Smooth muscle cell (in vitro differentiated cells): ENCODE data around the gene PDP2. TPM values are rescaled to one million over a fixed set of nuclear protein-coding genes. Genes with fewer than 3 reads are reported as not detected.

Source experiments
- DNase-seq: peaks from one replicate; lab custom pipeline; 2025; ENCODE audit not compliant: unreplicated experiment; lab: John Stamatoyannopoulos, UW
- H2AFZ ChIP-seq: fragments of 200-600 bp; sonication (generic); 2 replicates; pipeline ENCODE4 v1.6.0; 2016; ENCODE audit warnings: antibody characterized with exemption, low read depth, mild to moderate bottlenecking
- H3F3A ChIP-seq: fragments of 200-600 bp; sonication (generic); 2 replicates; pipeline ENCODE4 v1.6.0; 2017; ENCODE audit warnings: antibody characterized with exemption, low read depth
- H3K27ac ChIP-seq: fragments of 200-600 bp; sonication (generic); 2 replicates; pipeline ENCODE4 v1.5.1; 2016; ENCODE audit warnings: low read depth, mild to moderate bottlenecking
- H3K27me3 ChIP-seq: fragments of 200-600 bp; sonication (generic); 2 replicates; pipeline ENCODE4 v1.6.1; 2016; ENCODE audit warnings: low read depth, mild to moderate bottlenecking
- H3K36me3 ChIP-seq: fragments of 200-600 bp; sonication (generic); 2 replicates; pipeline ENCODE4 v1.5.1; 2016; ENCODE audit warnings: low read depth
- H3K4me1 ChIP-seq: fragments of 200-600 bp; sonication (generic); 2 replicates; pipeline ENCODE4 v1.5.1; 2016; ENCODE audit warnings: low read depth
- H3K4me2 ChIP-seq: fragments of 200-600 bp; sonication (generic); 2 replicates; pipeline ENCODE4 v1.6.0; 2016; ENCODE audit warnings: mild to moderate bottlenecking
- H3K4me3 ChIP-seq: fragments of 200-600 bp; sonication (generic); 2 replicates; pipeline ENCODE4 v1.5.1; 2016; ENCODE audit warnings: mild to moderate bottlenecking
- H3K79me2 ChIP-seq: fragments of 200-600 bp; sonication (generic); 2 replicates; pipeline ENCODE4 v1.6.0; 2016; ENCODE audit warnings: low read depth, mild to moderate bottlenecking
- H3K9ac ChIP-seq: fragments of 200-600 bp; sonication (generic); 2 replicates; pipeline ENCODE4 v1.6.0; 2016; ENCODE audit warnings: low read depth
- H3K9me3 ChIP-seq: fragments of 200-600 bp; sonication (generic); replicated peaks from 2 replicates; pipeline ENCODE4 v1.5.1; 2016; ENCODE audit warnings: low read depth
- H4K20me1 ChIP-seq: fragments of 200-600 bp; sonication (generic); 2 replicates; pipeline ENCODE4 v1.6.0; 2016; ENCODE audit warnings: low read depth
- CTCF ChIP-seq: fragments of 200-600 bp; sonication (generic); IDR thresholded peaks from 2 replicates; pipeline ENCODE4 v1.5.1; 2017; ENCODE audit warnings: borderline replicate concordance, mild to moderate bottlenecking, antibody characterized with exemption; ENCODE audit not compliant: insufficient read depth, poor library complexity, severe bottlenecking
- WGBS: methylation state at CpG from one replicate; pipeline ENCODE4 v1.1.7; 2016; ENCODE audit warnings: low lambda C conversion rate; 5-methylcytosine and 5-hydroxymethylcytosine counted together
- polyA plus RNA-seq: library from polyadenylated mRNA; unstranded; fragments of >200 nt; fragmentation: Nextera tagmentation; extraction: Ambion mirVana; gene quantifications from 2 replicates; pipeline ENCODE4 v1.2.1, GENCODE V29; 2016
- total RNA-seq: library from RNA; depleted of rRNA; stranded (reverse); fragments of >200 nt; gene quantifications from 2 replicates; pipeline ENCODE4 v1.2.3, GENCODE V29; 2014

Gene PDP2
- total and polyA plus RNA-seq, 2 experiments from 2014 or later: 1.1 to 5.7 TPM

DNA sequence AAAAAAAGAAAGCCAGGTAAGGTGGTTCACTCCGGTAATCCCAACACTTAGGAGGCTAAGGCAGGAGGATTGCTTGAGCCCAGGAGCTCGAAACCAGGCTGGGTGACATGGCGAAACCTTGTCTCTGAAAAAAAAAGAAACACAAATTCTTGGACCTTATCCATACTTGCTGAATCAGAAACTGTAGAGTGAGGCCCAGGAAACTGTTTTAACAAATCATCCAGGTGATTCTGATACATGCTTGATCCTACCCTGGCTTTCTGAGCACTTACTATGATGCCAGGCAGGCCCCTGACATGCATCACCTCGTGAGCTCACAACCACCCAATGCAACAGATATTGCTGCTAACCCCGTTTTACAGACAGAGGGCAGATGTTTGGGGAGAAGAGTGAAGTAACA lies 45.6 kb upstream of the PDP2 start:
- Histone ChIP-seq H3K4me2 (no peak overlapping the region), H3K4me3 (no peak overlapping the region), H3F3A (no peaks in the 10 kb centered on the region), H3K36me3 (no peaks in the 10 kb centered on the region), H3K9me3 (no peaks in the 10 kb centered on the region), H3K79me2 (peaks cover 7% of the 10 kb centered on the region), H3K27me3 (peaks cover 36% of the 10 kb centered on the region), H4K20me1 (peaks cover 3% of the 10 kb centered on the region), H3K27ac (no peak overlapping the region), H2AFZ (no peak overlapping the region), H3K4me1 (peaks cover 4% of the 10 kb centered on the region), H3K9ac (no peak overlapping the region)
- TF ChIP-seq CTCF: no peak
- 87% methylated on average over 5 of the region's 5 CpGs for WGBS
- DNase-seq: no peak

DNA sequence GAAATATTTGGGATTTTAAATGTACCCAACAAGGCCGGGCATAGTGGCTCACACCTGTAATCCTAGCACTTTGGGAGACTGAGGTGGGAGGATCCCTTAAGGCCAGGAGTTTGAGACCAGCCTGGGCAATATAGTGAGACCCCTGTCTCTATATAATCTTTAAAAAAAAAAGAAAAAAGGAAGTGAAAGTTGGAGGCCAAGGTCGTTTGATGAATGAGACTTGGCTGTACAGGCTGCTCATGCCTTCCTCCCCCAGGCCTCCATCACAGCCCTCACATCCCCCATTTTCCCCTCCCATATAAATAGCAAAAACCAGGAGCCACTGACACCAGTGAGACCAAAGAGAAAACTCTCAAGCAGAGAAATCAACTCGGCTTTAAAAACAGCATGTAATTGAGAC lies 39.4 kb upstream of the PDP2 start:
- Histone ChIP-seq H3K27me3 (peaks cover 87% of the 10 kb centered on the region), H3K9ac (no peak overlapping the region), H4K20me1 (no peaks in the 10 kb centered on the region), H3K4me2 (no peak overlapping the region), H2AFZ (no peak overlapping the region), H3K79me2 (no peaks in the 10 kb centered on the region), H3K4me1 (no peaks in the 10 kb centered on the region), H3F3A (no peaks in the 10 kb centered on the region), H3K9me3 (no peaks in the 10 kb centered on the region), H3K4me3 (no peak overlapping the region), H3K36me3 (no peaks in the 10 kb centered on the region), H3K27ac (no peak overlapping the region)
- WGBS: 61% methylated on average over 3 of the region's 3 CpGs
- no peak for TF ChIP-seq CTCF
- no peak for DNase-seq

DNA sequence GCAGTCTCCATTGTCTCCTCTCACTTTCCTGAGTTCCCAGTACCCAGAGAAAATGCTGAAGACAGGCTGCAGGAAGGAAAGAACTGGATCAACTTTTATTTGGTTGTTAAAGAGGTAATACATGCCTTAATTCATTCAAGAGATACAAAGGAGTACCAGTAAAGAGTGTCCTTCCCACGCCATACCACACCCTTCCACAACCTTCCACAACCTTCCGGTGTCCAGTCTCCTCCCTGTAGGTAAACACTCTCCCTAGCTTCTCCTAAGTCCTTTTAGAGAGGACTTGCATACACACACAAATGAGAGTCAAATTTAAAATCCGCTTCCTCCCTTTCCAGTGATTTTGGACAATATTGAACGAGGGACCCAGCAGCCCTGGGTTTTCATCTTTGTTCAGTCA lies 38.9 kb upstream of the PDP2 start:
- Histone ChIP-seq H3K36me3 (no peaks in the 10 kb centered on the region), H3K4me3 (no peak overlapping the region), H3K79me2 (no peaks in the 10 kb centered on the region), H4K20me1 (no peaks in the 10 kb centered on the region), H3K4me2 (no peak overlapping the region), H3K4me1 (no peaks in the 10 kb centered on the region), H3K27me3 (peaks cover 92% of the 10 kb centered on the region), H3K9ac (no peak overlapping the region), H2AFZ (no peak overlapping the region), H3K9me3 (no peaks in the 10 kb centered on the region), H3F3A (no peaks in the 10 kb centered on the region), H3K27ac (no peak overlapping the region)
- 91% methylated on average over 4 of the region's 4 CpGs for WGBS
- DNase-seq: no peak
- TF ChIP-seq CTCF: no peak

GRCh38 chr16:66842765-66843164 lies 37.5 kb upstream of the PDP2 start:
- Histone ChIP-seq H3K27ac (no peak overlapping the region), H3K9me3 (no peaks in the 10 kb centered on the region), H3K9ac (no peak overlapping the region), H3K79me2 (no peaks in the 10 kb centered on the region), H3K4me2 (no peak overlapping the region), H3K27me3 (peaks cover 99% of the 10 kb centered on the region), H4K20me1 (no peaks in the 10 kb centered on the region), H3K36me3 (no peaks in the 10 kb centered on the region), H3F3A (no peaks in the 10 kb centered on the region), H3K4me3 (no peak overlapping the region), H2AFZ (no peak overlapping the region), H3K4me1 (no peaks in the 10 kb centered on the region)
- WGBS: 88% methylated on average over 7 of the region's 7 CpGs
- no peak for DNase-seq
- no peak for TF ChIP-seq CTCF
